ENCODE data around the gene ZYG11A. TPM values are rescaled to one million over a fixed set of nuclear protein-coding genes. Genes with fewer than 3 reads are reported as not detected.

ZYG11A gene
- total RNA-seq, 1 donor from 2014 or later: 0.18 TPM

- Mint-ChIP-seq H3K9me3 (ENCODE audit: unreplicated experiment) (no peaks in the 10 kb centered on the region), H3K27ac (ENCODE audit: unreplicated experiment) (no peak overlapping the region), H3K4me1 (ENCODE audit: unreplicated experiment) (no peaks in the 10 kb centered on the region), H3K4me3 (ENCODE audit: unreplicated experiment) (no peak overlapping the region), H3K27me3 (ENCODE audit: unreplicated experiment) (peaks cover 1% of the 10 kb centered on the region), H3K36me3 (ENCODE audit: low read depth, unreplicated experiment) (no peaks in the 10 kb centered on the region)
- TF ChIP-seq CTCF (IDR thresholded peaks at IDR 0.05; ENCODE audit: unreplicated experiment): no peak
- DNase-seq (ENCODE audit: low spot score): no peak
These were observed 63.6 kb downstream of the ZYG11A start for GRCh38 chr1:52906135-52906603.

- Mint-ChIP-seq H3K27me3 (ENCODE audit: unreplicated experiment) (peaks cover 1% of the 10 kb centered on the region), H3K36me3 (ENCODE audit: low read depth, unreplicated experiment) (no peaks in the 10 kb centered on the region), H3K27ac (ENCODE audit: unreplicated experiment) (no peak overlapping the region), H3K4me3 (ENCODE audit: unreplicated experiment) (no peak overlapping the region), H3K9me3 (ENCODE audit: unreplicated experiment) (no peaks in the 10 kb centered on the region), H3K4me1 (ENCODE audit: unreplicated experiment) (no peaks in the 10 kb centered on the region)
- no peak for TF ChIP-seq CTCF (IDR thresholded peaks at IDR 0.05; ENCODE audit: unreplicated experiment)
- DNase-seq (ENCODE audit: low spot score): no peak
These were observed 64.7 kb downstream of the ZYG11A start for GRCh38 chr1:52907068-52907811.

- no peak for DNase-seq (ENCODE audit: low spot score)
- no peak overlapping the region for H3K27ac Mint-ChIP-seq (ENCODE audit: unreplicated experiment)
- H3K4me3 Mint-ChIP-seq (ENCODE audit: unreplicated experiment): no peak overlapping the region
- H3K9me3 Mint-ChIP-seq (ENCODE audit: unreplicated experiment): no peaks in the 10 kb centered on the region
- TF ChIP-seq CTCF (IDR thresholded peaks at IDR 0.05; ENCODE audit: unreplicated experiment): no peak
- no peaks in the 10 kb centered on the region for H3K4me1 Mint-ChIP-seq (ENCODE audit: unreplicated experiment)
- H3K27me3 Mint-ChIP-seq (ENCODE audit: unreplicated experiment): peaks cover 1% of the 10 kb centered on the region
- no peaks in the 10 kb centered on the region for H3K36me3 Mint-ChIP-seq (ENCODE audit: low read depth, unreplicated experiment)
These were observed 65.2 kb downstream of the ZYG11A start for GRCh38 chr1:52907812-52908153.

GRCh38 chr1:52911541-52911940 is 69.0 kb downstream of the ZYG11A start:
- H3K27ac Mint-ChIP-seq (ENCODE audit: unreplicated experiment): no peak overlapping the region
- no peak for DNase-seq (ENCODE audit: low spot score)
- no peaks in the 10 kb centered on the region for H3K4me1 Mint-ChIP-seq (ENCODE audit: unreplicated experiment)
- H3K27me3 Mint-ChIP-seq (ENCODE audit: unreplicated experiment): no peaks in the 10 kb centered on the region
- no peak overlapping the region for H3K4me3 Mint-ChIP-seq (ENCODE audit: unreplicated experiment)
- no peaks in the 10 kb centered on the region for H3K36me3 Mint-ChIP-seq (ENCODE audit: low read depth, unreplicated experiment)
- TF ChIP-seq CTCF (IDR thresholded peaks at IDR 0.05; ENCODE audit: unreplicated experiment): no peak
- H3K9me3 Mint-ChIP-seq (ENCODE audit: unreplicated experiment): no peaks in the 10 kb centered on the region

GRCh38 chr1:52913014-52913413 is 70.5 kb downstream of the ZYG11A start:
- no peaks in the 10 kb centered on the region for H3K36me3 Mint-ChIP-seq (ENCODE audit: low read depth, unreplicated experiment)
- no peak overlapping the region for H3K27ac Mint-ChIP-seq (ENCODE audit: unreplicated experiment)
- H3K9me3 Mint-ChIP-seq (ENCODE audit: unreplicated experiment): no peaks in the 10 kb centered on the region
- no peak overlapping the region for H3K4me3 Mint-ChIP-seq (ENCODE audit: unreplicated experiment)
- DNase-seq (ENCODE audit: low spot score): no peak
- H3K27me3 Mint-ChIP-seq (ENCODE audit: unreplicated experiment): no peaks in the 10 kb centered on the region
- no peak for TF ChIP-seq CTCF (IDR thresholded peaks at IDR 0.05; ENCODE audit: unreplicated experiment)
- H3K4me1 Mint-ChIP-seq (ENCODE audit: unreplicated experiment): no peaks in the 10 kb centered on the region
